DMS53 treated with DMSO at 0.1 percent for 48 hours (cell line): ENCODE results near the gene PLPPR1.
"Not testable (repeated sequence)": the region's sequence is repeated elsewhere in the genome, so short reads cannot be mapped to it uniquely, and the experiment has no call there.

ENCODE experiments used
- DNase-seq: peaks from one replicate; lab custom pipeline; 2025; ENCODE audit not compliant: unreplicated experiment; lab: John Stamatoyannopoulos, UW

PLPPR1 gene

DNA sequence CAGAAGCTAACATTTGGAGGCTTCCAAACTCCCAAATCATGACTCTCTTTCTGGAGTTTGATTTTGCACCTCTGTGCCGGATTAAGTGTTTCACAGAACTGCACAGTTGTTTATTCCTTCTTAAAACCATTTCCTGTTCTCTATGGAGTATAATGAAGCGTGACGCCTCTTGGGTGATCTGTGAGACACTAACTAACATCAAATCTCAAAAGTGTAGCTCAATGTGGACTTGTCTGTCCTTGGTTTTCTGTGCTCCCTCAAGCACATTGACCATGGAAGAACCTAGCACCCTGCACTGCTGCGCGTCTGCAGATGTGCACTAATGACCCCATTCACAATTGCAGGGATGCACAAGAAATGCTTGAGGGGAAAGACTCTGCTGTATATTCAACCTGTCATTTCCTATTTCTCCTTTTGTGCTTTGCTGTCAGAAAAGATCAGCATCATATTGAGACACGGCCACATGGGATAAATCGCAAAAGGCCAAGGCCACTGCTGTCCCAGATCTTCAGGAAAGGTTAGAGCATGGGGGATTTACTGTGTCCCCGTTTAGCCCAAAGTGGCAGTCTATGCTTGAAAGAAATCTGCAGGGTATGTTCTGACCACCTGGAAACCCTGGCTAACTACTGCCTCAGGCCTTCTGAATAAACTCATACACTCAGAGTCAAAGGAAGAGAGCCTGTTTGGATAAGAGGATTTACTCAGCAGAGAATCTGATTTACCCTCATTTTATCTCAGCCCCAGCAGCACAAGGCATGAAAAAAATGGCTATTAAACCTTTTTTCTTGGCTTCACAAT lies 246.6 kb downstream of the PLPPR1 start:
- no peak for DNase-seq

DNA sequence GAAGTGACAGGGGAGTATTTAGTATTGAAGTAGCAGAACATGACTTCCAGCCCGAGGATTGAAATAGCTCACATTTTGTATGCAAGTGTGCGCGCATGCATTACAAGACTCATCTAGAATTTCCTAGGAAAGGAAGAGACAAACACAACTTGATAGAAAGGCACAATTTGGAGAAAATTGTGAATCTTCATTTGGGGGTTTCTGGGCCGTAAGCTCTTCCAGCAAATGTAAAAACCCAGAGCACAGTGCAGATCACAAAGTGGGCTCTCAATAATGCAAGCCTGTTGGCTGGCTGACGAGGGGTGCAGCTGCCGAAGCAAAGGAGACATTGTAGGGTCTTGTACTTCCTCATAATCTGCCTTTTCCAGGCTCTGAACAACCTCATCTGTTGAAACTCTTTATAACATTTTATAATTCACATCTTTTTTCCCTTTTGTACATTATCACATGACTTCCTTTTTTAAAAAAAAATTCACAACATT lies 247.3 kb downstream of the PLPPR1 start:
- no peak for DNase-seq

DNA sequence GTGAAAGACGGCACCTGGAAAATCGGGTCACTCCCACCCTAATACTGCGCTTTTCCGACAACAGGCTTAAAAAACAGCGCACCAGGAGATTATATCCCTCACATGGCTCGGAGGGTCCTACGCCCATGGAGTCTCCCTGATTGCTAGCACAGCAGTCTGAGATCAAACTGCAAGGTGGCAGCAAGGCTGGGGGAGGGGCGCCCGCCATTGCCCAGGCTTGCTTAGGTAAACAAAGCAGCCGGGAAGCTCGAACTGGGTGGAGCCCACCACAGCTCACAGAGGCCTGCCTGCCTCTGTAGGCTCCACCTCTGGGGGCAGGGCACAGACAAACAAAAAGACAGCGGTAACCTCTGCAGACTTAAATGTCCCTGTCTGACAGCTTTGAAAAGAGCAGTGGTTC lies 262.5 kb downstream of the PLPPR1 start:
- not testable (repeated sequence) for DNase-seq

DNA sequence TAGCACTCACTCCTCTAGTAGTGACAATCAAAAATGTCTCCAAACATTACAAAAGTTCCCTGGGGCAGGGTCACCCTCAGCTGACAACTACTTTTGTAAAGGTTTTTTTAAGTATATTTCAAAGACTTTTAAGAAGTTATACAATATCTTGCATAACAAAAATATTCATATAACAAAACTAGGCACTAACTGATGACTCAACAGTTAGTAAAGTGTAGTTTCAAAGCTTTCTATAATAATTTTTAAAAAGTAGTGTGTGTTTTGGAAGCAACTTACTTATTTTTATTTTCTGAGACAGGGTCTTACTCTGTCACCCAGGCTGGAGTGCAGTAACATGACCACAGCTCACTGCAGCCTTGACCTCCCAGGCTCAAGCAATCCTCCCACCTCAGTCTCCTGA lies 271.4 kb downstream of the PLPPR1 start:
- no peak for DNase-seq

DNA sequence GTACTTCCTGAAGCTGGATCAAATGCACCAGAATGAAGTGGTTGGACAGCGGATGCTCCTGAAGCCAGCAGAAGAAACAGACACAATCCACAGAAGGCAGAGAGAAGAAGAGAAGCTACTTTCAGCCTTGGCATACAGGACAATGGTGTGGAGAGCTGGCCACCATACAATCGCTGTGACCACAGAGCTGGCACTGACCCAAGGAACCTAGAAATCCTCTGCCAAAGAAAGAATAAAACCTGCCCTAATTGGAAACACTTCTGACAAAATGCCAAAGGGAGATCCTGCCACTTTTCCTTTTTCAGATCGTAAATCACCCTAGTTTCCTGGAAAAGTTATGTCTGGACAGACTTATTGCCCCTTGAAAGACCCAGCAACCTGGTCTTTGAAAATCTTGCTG lies 278.5 kb downstream of the PLPPR1 start:
- no peak for DNase-seq

DNA sequence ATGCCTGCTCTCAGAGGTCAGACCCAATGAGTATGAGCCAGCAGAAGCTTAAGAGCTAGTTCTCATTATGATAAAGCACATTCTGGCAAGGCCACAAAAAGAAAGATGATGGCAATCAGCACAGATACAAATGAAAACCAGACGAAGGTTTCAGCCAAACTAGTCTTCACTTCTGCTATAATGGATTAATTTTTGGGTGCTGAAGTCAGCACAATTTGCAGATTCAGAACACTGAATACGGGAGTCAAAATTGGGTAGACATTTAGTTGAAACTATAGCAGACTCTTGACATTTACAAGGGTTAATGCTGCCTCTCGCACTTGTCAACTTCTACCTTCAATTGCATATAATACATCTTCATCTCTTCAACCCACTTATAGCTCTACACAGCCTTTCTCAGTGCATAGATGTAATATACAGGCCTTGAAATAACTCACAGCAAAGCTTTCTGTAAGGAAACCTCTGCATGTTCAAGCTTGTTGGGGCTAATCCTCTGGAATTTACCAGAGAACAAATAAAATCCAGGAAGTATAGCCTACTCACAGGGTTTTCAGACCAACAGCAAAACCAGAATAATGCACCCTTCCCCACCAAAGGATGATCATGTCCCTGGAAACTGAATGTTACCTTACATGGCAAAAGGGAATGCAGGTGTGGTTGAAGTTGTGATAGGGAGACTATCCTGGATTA lies 279.1 kb downstream of the PLPPR1 start:
- no peak for DNase-seq

DNA sequence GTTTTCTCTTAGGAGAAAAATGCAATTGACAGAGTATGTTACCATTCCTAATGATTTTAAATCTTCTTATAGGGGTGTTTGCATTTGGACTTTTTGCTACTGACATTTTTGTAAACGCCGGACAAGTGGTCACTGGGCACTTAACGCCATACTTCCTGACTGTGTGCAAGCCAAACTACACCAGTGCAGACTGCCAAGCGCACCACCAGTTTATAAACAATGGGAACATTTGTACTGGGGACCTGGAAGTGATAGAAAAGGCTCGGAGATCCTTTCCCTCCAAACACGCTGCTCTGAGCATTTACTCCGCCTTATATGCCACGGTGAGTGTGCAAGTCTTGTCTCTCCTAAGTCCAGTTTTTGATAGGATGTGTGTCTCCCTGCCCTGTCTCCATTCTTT lies 280.6 kb downstream of the PLPPR1 start:
- no peak for DNase-seq

DNA sequence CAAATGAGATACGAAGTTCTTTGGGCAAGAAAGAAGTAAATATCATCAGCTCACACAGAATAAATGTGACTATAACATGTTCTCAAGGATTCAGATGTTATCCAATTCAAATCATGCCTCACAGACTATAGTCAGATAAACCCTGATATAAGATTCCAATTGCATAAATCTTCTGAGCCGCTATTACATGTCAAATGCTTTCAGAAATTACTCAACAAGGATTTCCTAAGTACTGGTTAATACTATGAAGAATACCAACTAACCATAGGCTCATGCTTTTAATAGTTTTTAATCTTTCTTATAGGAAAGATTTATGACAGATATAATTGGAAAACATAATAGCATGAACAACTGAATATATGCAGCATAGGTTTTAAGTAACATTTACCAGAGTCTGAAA lies 282.7 kb downstream of the PLPPR1 start:
- no peak for DNase-seq

DNA sequence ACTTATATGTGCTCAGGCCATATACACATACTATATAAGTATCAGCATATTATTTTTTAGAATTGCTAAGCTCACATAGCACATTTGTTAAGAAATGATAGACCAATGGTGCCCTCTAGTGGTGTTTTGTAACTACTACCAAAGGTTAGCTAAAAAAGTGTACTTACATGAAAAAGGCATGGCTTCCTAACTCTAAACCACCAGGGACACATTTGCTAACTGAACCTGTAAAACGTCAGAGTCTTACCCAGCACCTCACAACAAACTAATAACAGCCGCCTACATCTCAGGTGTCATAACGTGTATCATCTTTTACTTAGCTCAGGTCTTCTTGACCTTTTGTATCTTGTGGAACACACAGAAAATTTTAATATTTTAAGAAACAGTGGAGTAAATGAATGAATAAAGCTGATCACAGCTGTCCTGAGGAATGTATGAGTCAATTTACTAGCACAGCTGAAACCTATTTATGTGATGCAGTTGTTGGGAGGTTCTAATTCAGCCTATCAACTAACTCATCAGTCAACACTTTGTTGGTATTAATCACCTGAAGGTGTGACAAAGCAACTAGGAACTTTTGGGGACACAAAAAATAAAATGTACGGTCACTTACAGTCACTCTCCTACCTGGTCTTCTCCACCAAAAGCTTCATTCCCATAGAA lies 283.4 kb downstream of the PLPPR1 start:
- peak; percentile 68 for DNase-seq

DNA sequence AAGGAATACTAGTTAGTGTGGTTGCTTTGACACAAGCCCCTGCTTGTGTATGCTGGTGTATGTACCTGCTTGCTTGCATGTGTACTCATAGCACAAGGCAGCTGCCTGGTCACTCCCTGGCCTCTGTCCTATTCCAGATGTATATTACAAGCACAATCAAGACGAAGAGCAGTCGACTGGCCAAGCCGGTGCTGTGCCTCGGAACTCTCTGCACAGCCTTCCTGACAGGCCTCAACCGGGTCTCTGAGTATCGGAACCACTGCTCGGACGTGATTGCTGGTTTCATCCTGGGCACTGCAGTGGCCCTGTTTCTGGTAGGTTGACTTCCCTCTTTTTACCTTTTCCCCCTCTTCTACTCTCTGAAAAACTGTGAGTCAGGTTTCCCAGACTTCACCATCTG lies 284.1 kb downstream of the PLPPR1 start:
- no peak for DNase-seq

DNA sequence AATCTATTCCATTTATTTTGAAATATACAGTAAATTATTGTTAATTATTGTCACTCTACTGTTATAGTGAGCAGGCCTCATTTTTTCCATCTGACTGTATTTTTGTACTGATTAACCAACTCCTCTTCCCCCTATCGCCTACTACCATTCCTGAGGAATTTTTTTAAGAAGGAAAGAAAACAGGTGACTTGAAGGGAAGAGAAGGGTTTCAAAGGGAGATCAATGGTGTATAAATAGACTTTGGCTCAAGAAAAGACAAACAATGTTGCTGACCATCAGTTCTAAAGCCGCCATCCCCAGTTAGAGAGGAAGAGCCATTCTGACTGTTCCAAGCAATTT lies 286.6 kb downstream of the PLPPR1 start:
- no peak for DNase-seq

DNA sequence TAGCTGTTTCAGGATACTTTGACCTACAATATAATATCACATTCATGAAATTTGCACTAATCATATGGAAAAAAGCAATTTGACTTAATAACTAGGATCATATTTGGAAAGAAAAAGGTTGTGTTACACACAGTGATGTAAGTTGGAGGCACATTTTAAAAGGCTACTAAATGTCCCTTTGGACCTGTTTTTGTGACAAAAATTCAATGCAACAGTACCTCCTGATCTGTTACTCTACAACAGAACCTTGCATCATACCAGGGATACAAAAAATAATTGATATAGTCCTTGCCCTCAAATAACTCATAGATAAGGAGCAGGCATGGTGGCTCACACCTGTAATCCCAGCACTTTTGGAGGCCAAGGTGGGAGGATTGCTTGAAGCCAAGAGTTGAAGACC lies 289.2 kb downstream of the PLPPR1 start:
- DNase-seq, result no peak

DNA sequence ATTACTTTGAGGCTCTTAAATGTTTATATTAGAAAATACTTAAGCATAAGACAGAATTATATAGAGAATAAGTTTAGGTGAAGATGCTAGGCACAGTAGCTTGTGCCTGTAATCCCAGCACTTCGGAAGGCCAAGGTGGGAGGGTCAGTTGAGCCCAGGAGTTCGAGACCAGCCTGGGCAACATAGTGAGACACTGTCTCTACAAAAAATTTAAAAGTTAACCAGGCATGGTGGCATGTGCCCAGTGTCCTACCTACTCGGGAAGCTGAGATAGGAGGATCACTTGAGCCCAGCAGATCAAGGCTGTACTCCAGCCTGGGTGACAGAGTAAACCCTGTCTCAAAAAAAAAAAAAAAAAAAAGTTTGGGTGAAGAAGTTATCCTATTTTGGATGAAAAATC lies 294.6 kb downstream of the PLPPR1 start:
- DNase-seq, result no peak

DNA sequence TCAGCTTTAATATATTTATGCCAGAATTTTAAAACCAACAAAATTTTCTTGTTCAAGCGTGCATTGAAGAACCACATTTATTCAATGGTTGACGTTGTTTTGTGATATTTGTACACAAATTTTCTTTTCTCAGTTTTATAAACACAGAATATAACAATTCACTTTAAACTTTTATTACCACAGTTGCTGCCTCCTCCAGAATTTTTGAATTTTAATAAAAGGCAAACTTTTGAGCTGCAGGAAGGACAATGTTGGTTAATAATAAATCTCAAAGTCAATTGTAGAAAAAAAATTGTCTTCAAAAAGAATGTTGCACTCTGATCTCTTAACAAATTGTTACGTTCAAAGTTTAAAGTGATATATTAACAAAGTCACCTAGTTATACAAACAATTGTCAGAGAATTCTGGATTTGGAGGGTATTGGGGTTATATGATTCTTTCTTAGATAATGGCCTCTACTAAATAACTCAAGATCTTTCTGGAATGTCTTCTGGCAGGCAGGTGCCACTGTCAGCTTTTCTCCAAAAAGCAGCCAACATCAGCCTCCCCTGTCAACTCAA lies 295.8 kb downstream of the PLPPR1 start:
- no peak for DNase-seq

DNA sequence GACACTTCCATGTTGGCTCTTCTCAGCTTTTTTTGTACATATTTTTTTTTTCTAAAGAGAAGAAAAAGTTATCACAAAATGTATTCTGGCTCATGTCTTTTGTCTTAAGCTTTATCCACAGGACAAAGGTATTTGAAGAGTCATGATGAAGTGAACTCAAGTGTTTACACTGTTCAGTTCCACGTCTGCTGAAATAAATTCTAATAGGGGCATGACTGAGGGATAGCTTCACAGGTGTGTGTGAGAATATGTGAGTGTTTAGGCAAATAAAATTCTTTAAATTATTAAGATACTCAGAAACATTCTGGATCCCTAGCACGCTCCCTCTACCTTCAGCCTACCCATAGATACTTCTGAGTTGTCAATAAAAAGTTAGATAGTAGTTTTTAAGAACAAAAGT lies 296.5 kb downstream of the PLPPR1 start:
- peak; percentile 59 for DNase-seq

DNA sequence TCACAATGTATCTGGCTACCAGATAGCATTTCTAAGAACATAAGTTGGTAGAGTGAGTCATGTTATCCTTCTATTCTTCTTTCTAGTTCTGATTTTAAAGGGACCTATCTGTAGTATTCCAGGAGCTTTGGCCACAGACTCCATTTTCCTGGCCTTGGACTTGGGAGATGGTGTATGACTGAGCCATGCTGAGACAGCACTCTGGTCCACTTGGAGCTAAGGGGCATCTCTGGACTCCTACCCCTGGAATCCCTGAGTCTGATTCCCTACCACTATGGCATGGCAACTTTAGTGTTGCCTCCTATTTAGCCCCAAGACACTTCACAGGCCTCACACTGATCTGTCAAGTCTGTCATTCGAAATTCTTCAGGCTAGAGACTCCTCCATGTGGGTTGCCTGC lies 297.5 kb downstream of the PLPPR1 start:
- DNase-seq, result no peak

DNA sequence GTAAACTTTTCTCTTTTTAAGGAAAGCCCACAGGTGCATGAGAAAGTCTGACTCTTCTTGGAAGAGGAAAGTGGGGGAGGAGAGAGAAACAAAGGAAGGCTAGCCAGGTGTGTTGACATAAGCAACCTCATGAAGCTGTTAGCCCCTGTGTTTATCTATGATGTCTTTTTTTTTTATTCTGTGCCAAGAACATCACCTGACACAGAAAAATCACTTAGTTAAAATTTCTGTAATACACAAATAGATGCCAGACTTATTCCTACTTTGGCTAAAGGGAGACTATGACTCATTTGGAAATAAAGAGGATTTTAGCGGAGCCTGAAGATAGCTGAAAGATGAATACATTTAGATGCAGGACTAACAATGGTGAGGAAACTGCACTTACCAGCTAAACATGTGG lies 298.0 kb downstream of the PLPPR1 start:
- DNase-seq, result peak; percentile 70

DNA sequence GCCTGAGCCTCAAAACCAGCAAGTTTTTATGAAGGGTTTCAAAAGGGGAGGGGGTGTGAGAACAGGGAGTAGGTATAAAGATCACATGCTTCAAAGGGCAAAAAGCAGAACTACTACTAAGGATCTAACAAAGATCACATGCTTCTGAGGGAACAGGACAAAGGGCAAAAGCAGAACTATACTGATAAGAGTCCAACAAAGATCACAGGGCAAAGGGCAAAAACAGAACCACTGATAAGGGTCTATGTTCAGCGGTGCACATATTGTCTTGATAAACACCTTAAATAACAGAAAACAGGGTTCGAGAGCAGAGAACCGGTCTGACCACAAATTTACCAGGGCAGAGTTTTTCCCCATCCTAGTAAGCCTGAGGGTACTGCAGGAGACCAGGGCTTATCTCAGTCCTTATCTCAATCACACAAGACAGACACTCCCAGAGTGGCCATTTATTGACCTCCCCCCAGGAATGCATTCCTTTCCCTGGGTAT lies 298.9 kb downstream of the PLPPR1 start:
- not testable (repeated sequence) for DNase-seq

DNA sequence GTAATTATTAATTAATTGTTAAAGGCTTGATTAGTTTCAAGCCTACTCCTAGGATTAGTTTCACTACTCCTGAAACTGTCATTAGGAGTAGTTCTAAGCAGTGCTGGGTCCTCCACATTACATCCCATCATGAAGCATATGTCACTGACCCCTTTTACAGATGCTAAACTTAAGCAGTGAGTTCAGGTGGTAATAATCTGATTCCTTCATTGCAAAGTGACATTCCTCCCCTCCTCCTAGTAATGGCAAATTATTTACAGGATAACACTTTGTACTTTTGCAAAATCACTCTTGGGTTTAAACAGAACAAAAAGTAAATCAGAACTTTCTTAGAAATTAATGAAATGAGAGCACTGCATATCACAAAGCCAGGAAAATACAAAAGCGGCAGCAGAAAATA lies 303.8 kb downstream of the PLPPR1 start:
- DNase-seq, result no peak

DNA sequence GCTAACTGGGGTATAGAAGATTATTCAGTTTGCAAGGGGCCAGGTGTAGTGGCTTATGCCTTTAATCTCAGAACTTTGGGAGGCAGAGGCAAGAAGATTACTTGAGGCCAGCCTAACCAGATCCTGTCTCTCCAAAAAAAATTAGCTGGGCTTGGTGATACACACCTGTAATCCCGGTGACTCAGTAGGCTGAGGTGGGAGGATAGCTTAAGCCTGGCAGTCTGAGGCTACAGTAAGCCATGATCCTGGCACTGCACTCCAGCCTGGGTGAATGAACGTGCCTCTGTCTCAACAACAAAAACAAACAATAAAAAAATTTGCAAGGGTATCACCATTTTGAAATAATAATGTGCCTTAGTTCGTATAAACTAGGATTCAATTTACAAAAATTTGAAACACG lies 305.0 kb downstream of the PLPPR1 start:
- no peak for DNase-seq

DNA sequence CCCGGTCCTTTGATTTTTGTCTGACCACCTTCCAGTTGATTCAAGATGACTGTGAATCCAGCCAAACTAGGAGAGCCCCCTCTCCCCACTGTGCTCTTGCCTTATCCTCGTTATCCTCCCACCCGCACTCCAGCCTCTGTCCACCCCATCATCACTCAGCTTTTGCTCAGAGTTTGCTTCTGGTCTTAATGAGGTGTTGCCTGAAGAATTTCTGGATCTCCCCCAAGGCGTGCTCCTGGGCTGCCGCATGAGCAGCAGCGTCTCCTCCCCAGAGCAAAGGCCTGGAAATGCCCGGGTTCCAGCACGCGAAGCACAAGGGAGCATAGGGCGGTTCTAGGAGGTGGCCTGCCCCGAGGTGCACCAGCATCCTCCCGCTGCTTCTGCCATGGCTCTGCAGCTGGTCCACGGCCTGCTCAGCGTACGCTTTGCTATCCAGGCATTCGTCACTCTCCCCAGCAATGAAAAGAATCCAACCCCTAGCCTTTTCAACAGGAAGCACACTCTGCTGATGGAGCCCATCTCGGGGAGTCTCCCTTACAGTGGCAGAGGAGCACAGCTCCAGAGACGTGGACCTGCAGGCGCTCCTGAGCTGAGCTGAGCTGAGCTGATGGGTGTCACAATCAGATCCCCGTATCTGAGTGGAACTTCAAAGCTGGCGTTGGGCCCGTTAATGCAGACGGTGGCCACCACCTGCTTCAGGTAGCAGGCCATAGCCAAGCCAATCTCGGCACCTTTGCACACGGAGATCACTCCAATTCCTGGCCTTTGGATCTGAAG lies 305.6 kb downstream of the PLPPR1 start:
- DNase-seq, result no peak
